IMR-90 (cell line): ENCODE data around the gene EML6.

Experiments
- BHLHE40 ChIP-seq: fragments of 150-350 bp; IDR thresholded peaks from 2 replicates; pipeline ENCODE4 v1.6.1; 2016; ENCODE audit warnings: mild to moderate bottlenecking, low read depth, low read length
- CEBPB ChIP-seq: IDR thresholded peaks from 2 replicates; pipeline ENCODE4 v1.6.1; 2012; ENCODE audit warnings: low read depth, low read length, improper control_type of control experiment
- MAZ ChIP-seq: IDR thresholded peaks from 2 replicates; pipeline ENCODE4 v1.6.1; 2012; ENCODE audit warnings: low read depth, mild to moderate bottlenecking, low read length, improper control_type of control experiment, moderate library complexity, borderline replicate concordance
- POLR2A ChIP-seq: IDR thresholded peaks from 2 replicates; pipeline ENCODE4 v1.6.1; 2012; ENCODE audit warnings: mild to moderate bottlenecking, low read depth, low read length
- RAD21 ChIP-seq: IDR thresholded peaks from 2 replicates; pipeline ENCODE4 v1.6.1; 2012; ENCODE audit warnings: low read length, improper control_type of control experiment
- RCOR1 ChIP-seq: IDR thresholded peaks from 2 replicates; pipeline ENCODE4 v1.6.1; 2012; ENCODE audit warnings: mild to moderate bottlenecking, low read length, improper control_type of control experiment; ENCODE audit not compliant: insufficient replicate concordance
- TF ChIP-seq, protein P1 (sequence below): conservative IDR thresholded peaks from 2 replicates; pipeline ENCODE4 v1.5.1; 2012; ENCODE audit warnings: mild to moderate bottlenecking, low read depth, low read length, improper control_type of control experiment
- TF ChIP-seq, protein P2 (sequence below): fragments of 150-350 bp; IDR thresholded peaks from 2 replicates; pipeline ENCODE4 v1.6.1; 2016; ENCODE audit warnings: low read depth, mild to moderate bottlenecking, low read length, moderate library complexity, borderline replicate concordance
- TF ChIP-seq, protein P3 (sequence below): fragments of 150-350 bp; IDR thresholded peaks from 2 replicates; pipeline ENCODE4 v1.6.1; 2017; ENCODE audit warnings: mild to moderate bottlenecking, antibody characterized with exemption, low read length, low read depth

GRCh38 chr2:54760310-54760709 is 36.8 kb downstream of the EML6 start:
- TF ChIP-seq, protein P1, sequence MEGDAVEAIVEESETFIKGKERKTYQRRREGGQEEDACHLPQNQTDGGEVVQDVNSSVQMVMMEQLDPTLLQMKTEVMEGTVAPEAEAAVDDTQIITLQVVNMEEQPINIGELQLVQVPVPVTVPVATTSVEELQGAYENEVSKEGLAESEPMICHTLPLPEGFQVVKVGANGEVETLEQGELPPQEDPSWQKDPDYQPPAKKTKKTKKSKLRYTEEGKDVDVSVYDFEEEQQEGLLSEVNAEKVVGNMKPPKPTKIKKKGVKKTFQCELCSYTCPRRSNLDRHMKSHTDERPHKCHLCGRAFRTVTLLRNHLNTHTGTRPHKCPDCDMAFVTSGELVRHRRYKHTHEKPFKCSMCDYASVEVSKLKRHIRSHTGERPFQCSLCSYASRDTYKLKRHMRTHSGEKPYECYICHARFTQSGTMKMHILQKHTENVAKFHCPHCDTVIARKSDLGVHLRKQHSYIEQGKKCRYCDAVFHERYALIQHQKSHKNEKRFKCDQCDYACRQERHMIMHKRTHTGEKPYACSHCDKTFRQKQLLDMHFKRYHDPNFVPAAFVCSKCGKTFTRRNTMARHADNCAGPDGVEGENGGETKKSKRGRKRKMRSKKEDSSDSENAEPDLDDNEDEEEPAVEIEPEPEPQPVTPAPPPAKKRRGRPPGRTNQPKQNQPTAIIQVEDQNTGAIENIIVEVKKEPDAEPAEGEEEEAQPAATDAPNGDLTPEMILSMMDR: no peak
- TF ChIP-seq, protein P2, sequence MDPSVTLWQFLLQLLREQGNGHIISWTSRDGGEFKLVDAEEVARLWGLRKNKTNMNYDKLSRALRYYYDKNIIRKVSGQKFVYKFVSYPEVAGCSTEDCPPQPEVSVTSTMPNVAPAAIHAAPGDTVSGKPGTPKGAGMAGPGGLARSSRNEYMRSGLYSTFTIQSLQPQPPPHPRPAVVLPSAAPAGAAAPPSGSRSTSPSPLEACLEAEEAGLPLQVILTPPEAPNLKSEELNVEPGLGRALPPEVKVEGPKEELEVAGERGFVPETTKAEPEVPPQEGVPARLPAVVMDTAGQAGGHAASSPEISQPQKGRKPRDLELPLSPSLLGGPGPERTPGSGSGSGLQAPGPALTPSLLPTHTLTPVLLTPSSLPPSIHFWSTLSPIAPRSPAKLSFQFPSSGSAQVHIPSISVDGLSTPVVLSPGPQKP: no peak
- TF ChIP-seq POLR2A (no peak), RCOR1 (no peak), RAD21 (no peak), CEBPB (no peak), BHLHE40 (no peak), MAZ (no peak)
- TF ChIP-seq, protein P3, sequence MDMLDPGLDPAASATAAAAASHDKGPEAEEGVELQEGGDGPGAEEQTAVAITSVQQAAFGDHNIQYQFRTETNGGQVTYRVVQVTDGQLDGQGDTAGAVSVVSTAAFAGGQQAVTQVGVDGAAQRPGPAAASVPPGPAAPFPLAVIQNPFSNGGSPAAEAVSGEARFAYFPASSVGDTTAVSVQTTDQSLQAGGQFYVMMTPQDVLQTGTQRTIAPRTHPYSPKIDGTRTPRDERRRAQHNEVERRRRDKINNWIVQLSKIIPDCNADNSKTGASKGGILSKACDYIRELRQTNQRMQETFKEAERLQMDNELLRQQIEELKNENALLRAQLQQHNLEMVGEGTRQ: no peak
